Endothelial cell of umbilical vein (primary cell): ENCODE measurements around the gene DOP1A. TPM values are rescaled to one million over a fixed set of nuclear protein-coding genes. Genes with fewer than 3 reads are reported as not detected.

ENCODE experiments used
- BruUV-seq: library from RNA; stranded (reverse); fragments of 400-500 nt; replicated peaks from 2 replicates; lab custom pipeline; 2021; lab: Mats Ljungman, UMichigan
- CTCF ChIA-PET: fragments of 300-600, 350-600 bp; sonication (Branson Sonifier 250); formaldehyde crosslinking; loops from one replicate; lab custom pipeline; 2021; ENCODE audit warnings: antibody characterized with exemption, inconsistent platforms; lab: Charles Lee
- POLR2A ChIA-PET: fragments of 300-600, 350-600 bp; sonication (Branson Sonifier 250); formaldehyde crosslinking; loops from one replicate; lab custom pipeline; 2021; ENCODE audit warnings: antibody characterized with exemption, inconsistent platforms; lab: Charles Lee
- DNase-seq: peaks from one replicate; pipeline ENCODE4 v3.0.0-alpha.2; 2011; ENCODE audit warnings: low read depth, low spot score
- FAIRE-seq: peaks from 2 replicates; lab custom pipeline; 2011; peaks lifted over from hg19 to GRCh38; lab: Jason Lieb, UNC
- H2AFZ ChIP-seq: 2 replicates; pipeline ENCODE4 v1.6.0; 2012; ENCODE audit warnings: low read depth, low read length, control low read depth, inconsistent platforms
- H3K27ac ChIP-seq: 2 replicates; pipeline ENCODE4 v1.5.1; 2011; ENCODE audit warnings: low read depth, mild to moderate bottlenecking, control low read depth, low read length, moderate library complexity; ENCODE audit not compliant: insufficient read depth
- H3K27me3 ChIP-seq, 2 experiments: 2 replicates each; pipeline versions ENCODE4 v1.6.0 to v1.6.1; 2011; ENCODE audit warnings: low read length in 2 of 2, mixed read lengths in 1 of 2; ENCODE audit not compliant: control insufficient read depth in 2 of 2, insufficient read depth in 2 of 2
- H3K36me3 ChIP-seq, 2 experiments: 2 replicates in 1 of 2; 3 replicates in 1 of 2; pipeline ENCODE4 v1.5.1; 2011; ENCODE audit warnings: low read length in 2 of 2, mild to moderate bottlenecking in 1 of 2, moderate library complexity in 1 of 2; ENCODE audit not compliant: control insufficient read depth in 2 of 2, insufficient read depth in 2 of 2; ENCODE audit errors: extremely low read depth in 1 of 2
- H3K4me1 ChIP-seq: 3 replicates; pipeline ENCODE4 v1.5.1; 2011; ENCODE audit warnings: mild to moderate bottlenecking, low read length; ENCODE audit not compliant: control insufficient read depth, insufficient read depth; ENCODE audit errors: extremely low read depth
- H3K4me2 ChIP-seq: 2 replicates; pipeline ENCODE4 v1.6.1; 2011; ENCODE audit warnings: low read length, control low read depth, mixed read lengths; ENCODE audit not compliant: insufficient read depth
- H3K4me3 ChIP-seq, 3 experiments: fragments of 200-600 bp in 1 of 3; sonication (generic), shearing (Covaris generic) in 1 of 3; replicated peaks in 1 of 3; 2 replicates each; pipeline ENCODE4 v1.5.1; 2011 to 2016; ENCODE audit warnings: control low read depth in 3 of 3, low read length in 3 of 3, mild to moderate bottlenecking in 2 of 3, inconsistent platforms in 1 of 3, low read depth in 1 of 3, moderate library complexity in 1 of 3; ENCODE audit not compliant: insufficient read depth in 1 of 3
- H3K79me2 ChIP-seq: 2 replicates; pipeline ENCODE4 v1.6.0; 2012; ENCODE audit warnings: low read length, inconsistent platforms; ENCODE audit not compliant: control insufficient read depth, insufficient read depth
- H3K9ac ChIP-seq: replicated peaks from 2 replicates; pipeline ENCODE3; 2011; ENCODE audit warnings: low read length, control low read depth; ENCODE audit not compliant: insufficient read depth; ENCODE audit errors: extremely low read depth
- H3K9me1 ChIP-seq: replicated peaks from 3 replicates; pipeline ENCODE4 v1.6.0; 2011; ENCODE audit warnings: mild to moderate bottlenecking, low read length; ENCODE audit not compliant: control insufficient read depth, insufficient read depth; ENCODE audit errors: extremely low read depth
- H3K9me3 ChIP-seq: replicated peaks from 2 replicates; pipeline ENCODE4 v1.5.1; 2012; ENCODE audit warnings: low read length, inconsistent platforms; ENCODE audit not compliant: control insufficient read depth, insufficient read depth
- H4K20me1 ChIP-seq: replicated peaks from 2 replicates; pipeline ENCODE3; 2011; ENCODE audit warnings: mild to moderate bottlenecking, low read length; ENCODE audit not compliant: control insufficient read depth, insufficient read depth; ENCODE audit errors: extremely low read depth
- CTCF ChIP-seq, 2 donors: IDR thresholded peaks; 1 replicate in 1 of 2; 2 replicates in 1 of 2; pipeline ENCODE4 v1.5.1; 2011; ENCODE audit warnings: low read length in 2 of 2, mild to moderate bottlenecking in 2 of 2, moderate library complexity in 2 of 2, control low read depth in 1 of 2, inconsistent platforms in 1 of 2, low read depth in 1 of 2; ENCODE audit not compliant: insufficient read depth in 1 of 2; ENCODE audit errors: extremely low read depth in 1 of 2
- EZH2 ChIP-seq: IDR thresholded peaks from 2 replicates; pipeline ENCODE4 v1.6.1; 2012; ENCODE audit warnings: borderline replicate concordance, low read depth, mild to moderate bottlenecking, moderate library complexity, low read length, inconsistent platforms; ENCODE audit not compliant: severe bottlenecking
- FOS ChIP-seq: IDR thresholded peaks from 2 replicates; pipeline ENCODE4 v1.6.1; 2011; ENCODE audit warnings: mild to moderate bottlenecking, low read length, moderate library complexity, borderline replicate concordance; ENCODE audit not compliant: insufficient read depth
- GATA2 ChIP-seq: IDR thresholded peaks from 2 replicates; pipeline ENCODE4 v1.7.0; 2011; ENCODE audit warnings: low read depth, mild to moderate bottlenecking, moderate library complexity, mixed read lengths, low read length; ENCODE audit not compliant: insufficient read length, insufficient read depth
- JUN ChIP-seq: IDR thresholded peaks from 2 replicates; pipeline ENCODE4 v1.6.1; 2011; ENCODE audit warnings: borderline replicate concordance, low read depth; ENCODE audit not compliant: insufficient read length, insufficient read depth
- MAX ChIP-seq: IDR thresholded peaks from 2 replicates; pipeline ENCODE4 v1.6.1; 2011; ENCODE audit not compliant: insufficient read depth, insufficient read length
- MYC ChIP-seq: IDR thresholded peaks from one replicate; pipeline ENCODE4 v1.6.1; 2011; ENCODE audit warnings: mild to moderate bottlenecking, low read depth, low read length
- POLR2A ChIP-seq: IDR thresholded peaks from 2 replicates; pipeline ENCODE4 v1.6.1; 2012; ENCODE audit warnings: low read depth, mild to moderate bottlenecking, control low read depth, low read length
- POLR2AphosphoS5 ChIP-seq: IDR thresholded peaks from 2 replicates; pipeline ENCODE4 v1.6.1; 2012; ENCODE audit warnings: low read depth, mild to moderate bottlenecking, control low read depth, low read length, moderate library complexity; ENCODE audit not compliant: insufficient read depth
- dilution Hi-C: fragments of 300-500 bp; cut with MboI; formaldehyde crosslinking; loops from one replicate; pipeline ENCODE4 v1.15.0; 2019; ENCODE audit warnings: low sequenced_read_pairs; ENCODE audit not compliant: extremely low pct_ligation_motif_present
- intact Hi-C: fragments of 100-400 bp; cut with micrococcal nuclease; formaldehyde crosslinking; loops from one replicate; pipeline ENCODE4 v1.10.0; 2022
- polyA plus RNA-seq, 4 experiments: library from polyadenylated mRNA; depleted of rRNA in 3 of 4; stranded (reverse) in 3 of 4; unstranded in 1 of 4; fragments of >200 nt; gene quantifications; 2 replicates each; pipeline versions ENCODE4 v1.2.1 to v1.2.3, GENCODE V29; 2011 to 2012; ENCODE audit warnings: missing spikeins in 1 of 4
- total RNA-seq: library from RNA; stranded (reverse); gene quantifications from 2 replicates; pipeline ENCODE4 v1.2.3, GENCODE V29; 2021

Gene DOP1A
- total and polyA plus RNA-seq, 2 donors (not counting 3 experiments of a cell fraction or from before 2014, with no cell fraction given), result 6.3 to 12.3 TPM

GRCh38 chr6:83180426-83180950 is 113.0 kb downstream of the DOP1A start:
- Histone ChIP-seq H3K9me1 (no peaks in the 10 kb centered on the region), H4K20me1 (peaks cover 2% of the 10 kb centered on the region), H3K27ac (no peak overlapping the region), H3K4me3 (no peak overlapping the region), H3K27me3 (no peaks in the 10 kb centered on the region), H3K9me3 (no peaks in the 10 kb centered on the region), H3K4me2 (no peak overlapping the region), H3K36me3 (peaks cover 7 to 38% of the 10 kb centered on the region in 2 experiments), H3K4me1 (no peaks in the 10 kb centered on the region), H2AFZ (no peak overlapping the region), H3K79me2 (no peaks in the 10 kb centered on the region), H3K9ac (no peak overlapping the region)
- ChIA-PET POLR2A (no interaction called here), CTCF (interaction anchor here (1.5 kb wide), 2 partner anchors 34 to 113 kb away, joined by 3 to 4 read pairs; partner anchors contain the start of gene DOP1A)
- no peak for TF ChIP-seq EZH2
- no peak for TF ChIP-seq GATA2
- no peak for TF ChIP-seq MAX
- no peak for TF ChIP-seq MYC
- no peak for TF ChIP-seq POLR2A
- no peak for TF ChIP-seq POLR2AphosphoS5
- no peak for TF ChIP-seq JUN
- TF ChIP-seq CTCF (IDR thresholded peaks at IDR 0.05; ENCODE audit: extremely low read depth in 1 of 2, insufficient read depth in 1 of 2, low read depth in 1 of 2, low read length in 2 of 2), result no peak
- TF ChIP-seq FOS, result no peak
- intact Hi-C loops (no loop called here), dilution Hi-C loops (no loop called here)
- no TSS peak for BruUV-seq
- no peak for DNase-seq
- no peak for FAIRE-seq
